Naive B cell (primary cell): ENCODE results near the gene SLC34A3. TPM values are rescaled to one million over a fixed set of nuclear protein-coding genes. Genes with fewer than 3 reads are reported as not detected.
"Not testable (repeated sequence)": the region's sequence is repeated elsewhere in the genome, so short reads cannot be mapped to it uniquely, and the experiment has no call there.

Experiments used
- ATAC-seq, 2 donors: fragments of 150-1000 bp; cut with Tn5 transposase; 2 replicates each; pipeline ENCODE4 v1.10.0; 2021; ENCODE audit warnings: low read depth in 2 of 2, mild to moderate bottlenecking in 2 of 2, moderate library complexity in 2 of 2
- DNase-seq: peaks from one replicate; pipeline ENCODE4 v3.0.0; 2022
- H3K27ac Mint-ChIP-seq, 6 donors: one replicate each; pipeline ENCODE4 v1.8.0; 2020 to 2022; ENCODE audit warnings: mild to moderate bottlenecking in 6 of 6, mixed read lengths in 6 of 6, moderate library complexity in 5 of 6, inconsistent platforms in 2 of 6
- H3K27me3 Mint-ChIP-seq, 3 donors: one replicate each; pipeline ENCODE4 v1.8.0; 2021 to 2022; ENCODE audit warnings: mixed read lengths in 3 of 3, mild to moderate bottlenecking in 1 of 3
- H3K36me3 Mint-ChIP-seq, 2 donors: one replicate each; pipeline ENCODE4 v1.8.0; 2020 to 2022; ENCODE audit warnings: mixed read lengths in 2 of 2, inconsistent platforms in 1 of 2, mild to moderate bottlenecking in 1 of 2
- H3K4me1 Mint-ChIP-seq, 3 donors: one replicate each; pipeline ENCODE4 v1.8.0; 2020 to 2022; ENCODE audit warnings: mixed read lengths in 3 of 3, inconsistent platforms in 1 of 3, mild to moderate bottlenecking in 1 of 3, moderate library complexity in 1 of 3
- H3K4me3 Mint-ChIP-seq, 8 donors: one replicate each; pipeline ENCODE4 v1.8.0; 2020 to 2022; ENCODE audit warnings: mild to moderate bottlenecking in 8 of 8, mixed read lengths in 8 of 8, moderate library complexity in 8 of 8, inconsistent platforms in 2 of 8
- H3K9me3 Mint-ChIP-seq, 7 donors: one replicate each; pipeline ENCODE4 v1.8.0; 2020 to 2022; ENCODE audit warnings: mixed read lengths in 7 of 7, mild to moderate bottlenecking in 5 of 7, inconsistent platforms in 2 of 7, moderate library complexity in 1 of 7
- polyA plus RNA-seq, 6 donors: library from polyadenylated mRNA; unstranded; fragments of 300-500 nt; fragmentation: Illumina TruSeq; gene quantifications; one replicate each; pipeline ENCODE4 v1.2.3, GENCODE V29; 2021; ENCODE audit warnings: low read depth in 6 of 6

Gene SLC34A3
- polyA plus RNA-seq, 6 donors from 2014 or later, result not detected

DNA sequence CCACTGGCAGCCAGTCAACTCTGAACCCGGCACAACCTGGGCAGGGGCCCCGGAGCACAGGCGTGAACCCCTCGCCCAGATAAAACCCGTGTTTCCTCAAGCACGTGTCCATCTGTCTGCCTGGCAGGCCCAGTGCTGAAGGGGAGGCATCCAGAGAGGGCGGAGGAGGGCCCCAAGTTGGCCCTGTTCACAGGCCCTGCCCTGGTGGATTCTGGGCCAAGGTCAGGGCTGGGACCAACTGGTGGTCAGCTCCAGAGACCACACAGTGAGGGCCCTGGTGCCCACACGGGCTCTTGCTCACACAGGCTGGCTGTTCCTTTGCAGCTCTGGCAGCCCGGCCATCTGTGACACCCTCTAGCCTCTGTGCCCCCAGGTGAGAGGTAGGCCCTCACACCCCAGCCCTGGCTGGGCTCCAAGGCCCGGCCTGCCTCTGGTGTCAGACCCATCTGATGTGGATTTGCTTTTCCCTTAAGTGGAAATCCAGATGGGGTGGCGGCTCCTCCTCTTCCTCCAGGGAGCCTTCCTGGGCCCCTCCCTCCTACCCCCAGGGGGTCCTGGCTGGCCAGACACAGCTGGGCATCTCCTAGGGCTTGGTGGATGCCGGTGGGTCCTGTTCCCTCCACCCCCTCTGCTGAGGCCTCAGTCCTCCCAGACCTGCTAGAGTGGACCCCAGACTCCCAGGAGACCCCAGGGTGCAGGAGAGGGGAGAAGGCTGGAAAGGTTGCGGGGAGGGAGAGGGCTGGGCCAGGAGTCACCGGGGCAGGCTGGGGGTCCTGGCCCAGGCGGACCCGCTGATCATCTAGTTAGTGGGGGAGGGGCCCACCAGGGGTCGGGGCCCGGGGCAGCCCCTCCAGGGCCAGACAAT, 19.9 kb downstream of the SLC34A3 start:
- Mint-ChIP-seq H3K4me1 (peaks cover 6 to 12% (median 9%) of the 10 kb centered on the region in 3 donors), H3K9me3 (no peaks in the 10 kb centered on the region), H3K27ac (no peak overlapping the region), H3K27me3 (no peaks in the 10 kb centered on the region), H3K4me3 (peak overlapping the region in 2 of 8 donors; percentile 21 to 43), H3K36me3 (no peaks in the 10 kb centered on the region)
- ATAC-seq (no peak), DNase-seq (no peak)

GRCh38 chr9:137251194-137251461, 20.4 kb downstream of the SLC34A3 start, which contains the start of gene STPG3:
TSS of gene STPG3 (plus strand) at chr9:137251286. CDS start at chr9:137251287, 1 bp downstream.
- H3K4me1 Mint-ChIP-seq, result peaks cover 9 to 13% (median 10%) of the 10 kb centered on the region in 3 donors
- no peak for ATAC-seq
- H3K4me3 Mint-ChIP-seq, result peak within 1 kb of the TSS in 2 of 8 donors; percentile 21 to 43
- DNase-seq, result no peak
- no peaks in the 10 kb centered on the region for H3K36me3 Mint-ChIP-seq
- no peak within 1 kb of the TSS for H3K27ac Mint-ChIP-seq
- H3K9me3 Mint-ChIP-seq, result no peaks in the 10 kb centered on the region
- no peaks in the 10 kb centered on the region for H3K27me3 Mint-ChIP-seq

DNA sequence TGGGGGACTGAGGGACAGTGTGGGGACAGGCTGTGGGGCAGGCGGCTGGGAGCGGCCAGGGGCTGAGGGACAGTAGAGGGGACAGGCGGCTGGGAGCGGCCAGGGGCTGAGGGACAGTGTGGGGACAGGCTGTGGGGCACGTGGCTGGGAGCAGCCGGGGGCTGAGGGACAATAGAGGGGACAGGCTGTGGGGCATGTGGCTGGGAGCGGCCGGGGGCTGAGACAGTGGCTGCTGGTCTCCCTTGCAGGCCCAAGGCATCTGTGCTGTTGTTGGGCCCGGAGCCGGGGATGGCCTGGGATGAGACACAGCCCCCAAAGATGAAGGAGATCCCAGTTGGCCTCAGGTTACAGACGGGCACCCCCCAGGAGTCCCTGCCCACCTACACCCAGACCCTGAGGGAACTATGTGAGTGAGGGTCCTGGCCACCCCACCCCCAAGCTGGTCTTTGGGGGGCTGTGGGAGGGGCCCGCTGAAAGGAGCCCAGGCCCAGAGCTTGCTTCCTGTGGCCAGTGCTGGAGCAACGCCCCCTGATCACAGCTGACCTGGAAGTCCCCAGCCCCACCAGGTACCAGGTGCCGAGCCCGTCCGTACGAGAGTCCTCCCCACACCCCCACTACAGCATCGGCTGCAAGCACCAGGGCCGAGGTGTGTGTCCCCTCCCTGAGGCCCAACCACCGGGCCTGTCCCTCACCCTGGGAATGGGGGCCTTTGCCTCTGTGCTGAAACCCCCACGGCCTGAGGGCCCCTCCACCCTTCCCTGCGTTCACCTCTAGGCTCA, 21.0 kb downstream of the SLC34A3 start:
- ATAC-seq, result no peak
- Mint-ChIP-seq H3K27me3 (no peaks in the 10 kb centered on the region), H3K27ac (no peak overlapping the region), H3K9me3 (no peaks in the 10 kb centered on the region), H3K36me3 (no peaks in the 10 kb centered on the region), H3K4me3 (peak overlapping the region in 1 of 8 donors; percentile 43), H3K4me1 (peaks cover 9 to 18% (median 16%) of the 10 kb centered on the region in 3 donors)
- DNase-seq, result no peak

GRCh38 chr9:137252555-137253506, 22.1 kb downstream of the SLC34A3 start:
- ATAC-seq, result no peak
- no peaks in the 10 kb centered on the region for H3K36me3 Mint-ChIP-seq
- peak overlapping the region in 3 of 8 donors; percentile 28 to 86 (median 32) for H3K4me3 Mint-ChIP-seq
- H3K4me1 Mint-ChIP-seq, result peaks cover 9 to 23% (median 22%) of the 10 kb centered on the region in 3 donors
- H3K27me3 Mint-ChIP-seq, result no peaks in the 10 kb centered on the region
- no peak overlapping the region for H3K27ac Mint-ChIP-seq
- no peak for DNase-seq
- no peaks in the 10 kb centered on the region for H3K9me3 Mint-ChIP-seq

GRCh38 chr9:137253717-137254623, 23.3 kb downstream of the SLC34A3 start:
- Mint-ChIP-seq H3K9me3 (no peaks in the 10 kb centered on the region), H3K4me3 (peak overlapping the region; percentile 86 to 95 (median 88)), H3K27me3 (no peaks in the 10 kb centered on the region), H3K36me3 (no peaks in the 10 kb centered on the region), H3K27ac (peak overlapping the region in 3 of 6 donors; percentile 63 to 73 (median 70)), H3K4me1 (peaks cover 9 to 24% (median 22%) of the 10 kb centered on the region in 3 donors)
- ATAC-seq (no peak), DNase-seq (no peak)

- Mint-ChIP-seq H3K27ac (peak within 1 kb of the TSS in 5 of 6 donors; percentile 63 to 73 (median 67)), H3K27me3 (no peaks in the 10 kb centered on the region), H3K4me1 (peaks cover 9 to 27% (median 22%) of the 10 kb centered on the region in 3 donors), H3K4me3 (peak within 1 kb of the TSS; percentile 86 to 95 (median 90)), H3K36me3 (no peaks in the 10 kb centered on the region), H3K9me3 (no peaks in the 10 kb centered on the region)
- ATAC-seq, result peak; percentile 84 to 90
- peak; percentile 97 for DNase-seq
Observed at GRCh38 chr9:137254624-137255447, 24.1 kb downstream of the SLC34A3 start, which contains the start of gene NELFB. TSS of gene NELFB (plus strand) at chr9:137255327.

GRCh38 chr9:137255448-137256114, 24.9 kb downstream of the SLC34A3 start:
- peaks cover 9 to 27% (median 22%) of the 10 kb centered on the region in 3 donors for H3K4me1 Mint-ChIP-seq
- H3K4me3 Mint-ChIP-seq, result peak overlapping the region; percentile 81 to 95 (median 90)
- H3K27ac Mint-ChIP-seq, result peak overlapping the region in 3 of 6 donors; percentile 26 to 67 (median 67)
- no peak for DNase-seq
- peak in 1 of 2 donors; percentile 10 for ATAC-seq
- no peaks in the 10 kb centered on the region for H3K27me3 Mint-ChIP-seq
- no peaks in the 10 kb centered on the region for H3K36me3 Mint-ChIP-seq
- no peaks in the 10 kb centered on the region for H3K9me3 Mint-ChIP-seq

DNA sequence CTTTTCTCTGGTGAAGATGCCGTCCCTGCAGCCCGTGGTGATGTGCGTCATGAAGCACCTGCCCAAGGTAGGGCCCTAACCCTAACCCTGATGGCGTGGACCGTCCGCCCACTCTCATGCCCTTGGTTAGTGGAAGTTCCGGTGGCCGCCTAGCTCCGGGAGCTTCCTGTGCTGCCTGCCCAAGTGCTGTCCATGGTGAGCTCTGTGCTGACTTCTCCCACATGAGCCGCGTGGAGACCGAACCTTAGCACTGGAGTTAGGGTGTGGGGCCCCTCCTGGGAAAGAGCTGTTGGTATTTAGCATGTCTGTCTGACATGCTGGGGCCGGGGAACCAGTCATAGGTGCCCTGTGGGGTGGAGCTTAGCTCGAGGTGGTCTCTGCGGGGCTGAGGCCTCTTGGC, 25.7 kb downstream of the SLC34A3 start:
- no peaks in the 10 kb centered on the region for H3K27me3 Mint-ChIP-seq
- H3K27ac Mint-ChIP-seq, result no peak overlapping the region
- peak overlapping the region; percentile 81 to 95 (median 90) for H3K4me3 Mint-ChIP-seq
- peaks cover 5 to 27% (median 22%) of the 10 kb centered on the region in 3 donors for H3K4me1 Mint-ChIP-seq
- no peaks in the 10 kb centered on the region for H3K9me3 Mint-ChIP-seq
- ATAC-seq (no peak), DNase-seq (no peak)
- H3K36me3 Mint-ChIP-seq, result no peaks in the 10 kb centered on the region

DNA sequence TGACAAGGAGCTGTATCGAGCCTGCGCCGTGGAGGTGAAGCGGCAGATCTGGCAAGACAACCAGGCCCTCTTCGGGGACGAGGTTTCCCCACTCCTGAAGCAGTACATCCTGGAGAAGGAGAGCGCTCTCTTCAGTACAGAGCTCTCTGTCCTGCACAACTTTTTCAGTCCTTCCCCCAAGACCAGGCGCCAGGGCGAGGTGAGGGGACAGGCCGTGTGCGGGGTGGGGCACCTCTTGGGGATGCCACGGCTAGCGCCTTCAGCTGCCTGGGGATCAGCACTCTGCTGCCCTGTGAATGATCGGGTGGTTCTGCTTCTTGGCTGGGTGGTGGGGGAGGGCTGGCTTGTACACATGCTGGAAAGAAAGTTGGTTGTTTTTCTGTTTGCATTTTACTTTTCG, 26.2 kb downstream of the SLC34A3 start:
- peaks cover 0 to 2% (median 0%) of the 10 kb centered on the region in 7 donors for H3K9me3 Mint-ChIP-seq
- H3K27me3 Mint-ChIP-seq, result no peaks in the 10 kb centered on the region
- H3K4me3 Mint-ChIP-seq, result peak overlapping the region; percentile 81 to 95 (median 90)
- H3K4me1 Mint-ChIP-seq, result peaks cover 8 to 27% (median 22%) of the 10 kb centered on the region in 3 donors
- DNase-seq (no peak), ATAC-seq (no peak)
- H3K27ac Mint-ChIP-seq, result no peak overlapping the region
- no peaks in the 10 kb centered on the region for H3K36me3 Mint-ChIP-seq

- not testable (repeated sequence) for H3K36me3 Mint-ChIP-seq, H3K27ac Mint-ChIP-seq, H3K4me3 Mint-ChIP-seq, H3K27me3 Mint-ChIP-seq, ATAC-seq, H3K9me3 Mint-ChIP-seq, H3K4me1 Mint-ChIP-seq, DNase-seq
Observed at GRCh38 chr9:137262173-137262908, 31.6 kb downstream of the SLC34A3 start.
